ENCODE results near the gene PARD3.

The PARD3 gene

GRCh38 chr10:34119456-34119855 is 695.6 kb downstream of the PARD3 start:
- ChIA-PET POLR2A (no interaction called here), CTCF (no interaction called here)
- H3K4me3 ChIP-seq (ENCODE audit: low read depth, low read length), result no peak overlapping the region
- TF ChIP-seq, protein P1, sequence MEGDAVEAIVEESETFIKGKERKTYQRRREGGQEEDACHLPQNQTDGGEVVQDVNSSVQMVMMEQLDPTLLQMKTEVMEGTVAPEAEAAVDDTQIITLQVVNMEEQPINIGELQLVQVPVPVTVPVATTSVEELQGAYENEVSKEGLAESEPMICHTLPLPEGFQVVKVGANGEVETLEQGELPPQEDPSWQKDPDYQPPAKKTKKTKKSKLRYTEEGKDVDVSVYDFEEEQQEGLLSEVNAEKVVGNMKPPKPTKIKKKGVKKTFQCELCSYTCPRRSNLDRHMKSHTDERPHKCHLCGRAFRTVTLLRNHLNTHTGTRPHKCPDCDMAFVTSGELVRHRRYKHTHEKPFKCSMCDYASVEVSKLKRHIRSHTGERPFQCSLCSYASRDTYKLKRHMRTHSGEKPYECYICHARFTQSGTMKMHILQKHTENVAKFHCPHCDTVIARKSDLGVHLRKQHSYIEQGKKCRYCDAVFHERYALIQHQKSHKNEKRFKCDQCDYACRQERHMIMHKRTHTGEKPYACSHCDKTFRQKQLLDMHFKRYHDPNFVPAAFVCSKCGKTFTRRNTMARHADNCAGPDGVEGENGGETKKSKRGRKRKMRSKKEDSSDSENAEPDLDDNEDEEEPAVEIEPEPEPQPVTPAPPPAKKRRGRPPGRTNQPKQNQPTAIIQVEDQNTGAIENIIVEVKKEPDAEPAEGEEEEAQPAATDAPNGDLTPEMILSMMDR (IDR thresholded peaks at IDR 0.05; ENCODE audit: insufficient read depth, low read length, missing control alignments), result no peak
- no peak for DNase-seq (ENCODE audit: low read depth, low spot score)

DNA sequence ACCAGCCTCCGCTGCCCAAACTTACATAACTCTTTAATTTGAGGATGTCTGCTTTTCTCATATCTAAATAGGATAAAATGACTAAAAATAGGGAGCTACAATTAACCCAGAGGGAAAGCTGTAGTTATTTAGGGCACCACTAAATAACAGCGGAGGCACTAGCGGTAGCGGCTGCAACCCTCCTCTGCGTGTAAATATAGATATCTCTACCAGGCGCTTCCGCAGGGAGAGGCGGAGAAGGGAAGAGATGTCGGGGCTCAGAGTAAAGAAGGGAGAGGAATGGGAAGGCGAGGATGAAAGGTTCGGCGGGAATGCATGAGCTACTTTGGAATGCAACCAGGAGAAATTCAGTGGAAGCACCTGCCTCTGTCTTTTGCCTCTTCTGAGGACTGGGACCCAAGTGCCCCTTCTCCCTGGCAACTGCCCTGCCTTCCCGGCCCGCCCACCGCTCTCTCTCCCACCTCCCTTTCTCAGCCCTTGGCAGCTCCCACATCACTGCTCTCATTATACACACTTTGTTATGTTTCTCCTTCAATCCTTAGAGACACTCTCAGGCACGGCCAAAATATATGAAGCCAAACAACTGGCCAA is 698.3 kb downstream of the PARD3 start:
- CTCF ChIA-PET, result no interaction called here
- POLR2A ChIA-PET, result no interaction called here
- DNase-seq (ENCODE audit: low read depth, low spot score), result no peak
- no peak overlapping the region for H3K4me3 ChIP-seq (ENCODE audit: low read depth, low read length)
- TF ChIP-seq, protein P1 (IDR thresholded peaks at IDR 0.05; ENCODE audit: insufficient read depth, low read length, missing control alignments), result no peak

- no peak for DNase-seq (ENCODE audit: low read depth, low spot score)
- TF ChIP-seq, protein P1 (IDR thresholded peaks at IDR 0.05; ENCODE audit: insufficient read depth, low read length, missing control alignments), result no peak
- ChIA-PET POLR2A (no interaction called here), CTCF (no interaction called here)
- no peak overlapping the region for H3K4me3 ChIP-seq (ENCODE audit: low read depth, low read length)
Observed at GRCh38 chr10:34116220-34116641, 698.9 kb downstream of the PARD3 start.

GRCh38 chr10:34114914-34115313 is 700.2 kb downstream of the PARD3 start:
- CTCF ChIA-PET, result no interaction called here

DNA sequence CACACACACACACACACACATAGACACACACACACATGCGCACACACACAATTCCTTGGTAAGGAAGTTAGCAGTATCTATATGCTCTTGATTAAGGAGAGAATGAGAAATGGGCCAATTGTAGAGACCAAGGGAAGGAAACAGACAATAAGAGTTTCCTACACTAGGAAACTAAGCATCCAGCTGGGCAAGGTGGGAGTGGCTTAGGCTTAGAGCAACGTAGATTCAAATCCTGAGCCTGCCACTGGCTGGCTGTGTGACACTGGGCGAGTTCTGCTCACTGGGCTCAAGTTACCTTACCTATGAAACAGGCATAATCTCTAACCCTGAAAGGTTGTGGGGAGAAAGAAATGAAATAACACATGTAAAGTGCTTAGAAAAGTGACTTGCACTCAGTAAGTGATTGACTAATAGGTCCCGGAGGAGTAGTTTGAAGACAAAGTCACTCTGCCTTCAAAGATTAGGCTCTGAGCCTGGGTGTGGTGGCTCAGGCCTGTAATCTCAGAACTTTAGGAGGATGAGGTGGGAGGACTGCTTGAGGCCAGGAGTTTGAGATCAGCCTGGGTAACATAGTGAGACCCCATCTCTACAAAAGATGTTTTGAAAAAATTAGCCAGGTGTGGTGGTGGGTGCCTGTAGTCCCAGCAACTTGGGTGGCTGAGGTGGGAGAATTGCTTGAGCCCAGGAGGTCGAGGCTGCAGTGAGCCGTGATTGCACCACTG is 701.4 kb downstream of the PARD3 start:
- TF ChIP-seq, protein P1 (IDR thresholded peaks at IDR 0.05; ENCODE audit: insufficient read depth, low read length, missing control alignments), result no peak
- ChIA-PET POLR2A (no interaction called here), CTCF (no interaction called here)
- H3K4me3 ChIP-seq (ENCODE audit: low read depth, low read length), result no peak overlapping the region
- no peak for DNase-seq (ENCODE audit: low read depth, low spot score)

More at GRCh38 chr10:34114914-34115313, 700.2 kb downstream of the PARD3 start:
- POLR2A ChIA-PET, result no interaction called here
- TF ChIP-seq, protein P1 (IDR thresholded peaks at IDR 0.05; ENCODE audit: insufficient read depth, low read length, missing control alignments), result no peak
- DNase-seq (ENCODE audit: low read depth, low spot score), result no peak
- H3K4me3 ChIP-seq (ENCODE audit: low read depth, low read length), result no peak overlapping the region

DNA sequence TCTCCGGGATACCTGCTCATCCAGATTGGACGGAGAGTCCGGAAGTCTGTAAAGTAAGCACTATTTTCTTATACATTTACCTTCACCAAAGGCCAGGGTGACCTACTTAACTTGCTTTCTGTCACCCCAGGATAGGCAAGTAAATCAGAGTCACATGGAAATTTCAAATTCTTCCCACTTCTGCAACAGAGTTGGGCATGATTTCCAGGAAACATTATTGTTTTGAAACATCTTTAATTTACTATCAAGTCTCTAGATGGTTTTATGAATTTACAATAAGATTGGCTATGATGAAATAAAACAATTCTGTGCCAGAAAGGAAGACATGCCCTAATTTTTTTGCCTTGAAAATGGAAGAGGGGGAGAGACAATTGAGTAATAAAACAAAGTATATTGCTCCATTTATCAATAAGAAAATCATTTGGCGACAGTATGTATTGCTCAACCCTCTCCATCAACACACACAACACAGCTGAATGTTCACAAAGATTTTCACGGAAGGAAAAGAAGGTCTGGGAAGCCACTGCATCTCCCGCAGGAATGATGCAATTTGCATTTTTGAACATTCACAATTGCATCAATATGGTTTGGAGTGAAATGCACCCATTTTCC is 702.8 kb downstream of the PARD3 start:
- POLR2A ChIA-PET, result no interaction called here

More for the DNA sequence above, 702.8 kb downstream of the PARD3 start:
- H3K4me3 ChIP-seq (ENCODE audit: low read depth, low read length), result no peak overlapping the region
- TF ChIP-seq, protein P1 (IDR thresholded peaks at IDR 0.05; ENCODE audit: insufficient read depth, low read length, missing control alignments), result no peak
- CTCF ChIA-PET, result interaction anchor here (1.3 kb wide), 1 partner anchor 10 kb away, joined by 3 read pairs; no protein-coding TSS in a partner anchor
- DNase-seq (ENCODE audit: low read depth, low spot score), result no peak

Measured in AG04449 (cell line).